Mammary microvascular endothelial cell (primary cell): ENCODE data around the gene SNTA1. TPM values are rescaled to one million over a fixed set of nuclear protein-coding genes. Genes with fewer than 3 reads are reported as not detected.

ENCODE experiments used
- total RNA-seq: library from RNA; depleted of rRNA; stranded (reverse); fragments of >200 nt; gene quantifications from 2 replicates; pipeline ENCODE4 v1.2.3, GENCODE V29; 2015

SNTA1 gene
- 7.6 and 8.5 TPM in 2 replicates for total RNA-seq

GRCh38 chr20:33443512-33444239 lies at the start of gene SNTA1:
Gene SNTA1, minus strand, starts transcription at chr20:33443763. Its CDS starts 143 bp downstream, at chr20:33443620.

GRCh38 chr20:33490023-33490933 lies 46.7 kb upstream of the SNTA1 start, which contains the start of gene CBFA2T2:
Gene CBFA2T2, plus strand, starts transcription at chr20:33490096. Its CDS starts 172 bp downstream, at chr20:33490268.

GRCh38 chr20:33401184-33401920 lies 42.2 kb downstream of the SNTA1 start, which contains the start of gene CDK5RAP1:
Gene CDK5RAP1, minus strand, starts transcription at chr20:33401519. Its CDS starts 4,455 bp downstream, at chr20:33397064.

Other genes starting within 250 kb of the SNTA1 start
- gene BPIFA3, start 226.4 kb downstream of the SNTA1 start, total RNA-seq: not detected in 2 replicates
- not detected in 2 replicates for gene BPIFA1, start 207.8 kb downstream of the SNTA1 start, total RNA-seq
- not detected in 2 replicates for gene BPIFB1, start 160.5 kb downstream of the SNTA1 start, total RNA-seq
- gene CDK5RAP1, start 42.2 kb downstream of the SNTA1 start, total RNA-seq: 19.3 and 20.7 TPM in 2 replicates
- gene CBFA2T2, start 46.3 kb upstream of the SNTA1 start, total RNA-seq: 4.4 and 4.5 TPM in 2 replicates
- gene C20orf144, start 218.6 kb upstream of the SNTA1 start, total RNA-seq: 0.05 TPM in 1 of 2 replicates, not detected in the other
- 1.6 and 1.8 TPM in 2 replicates for gene ACTL10, start 223.2 kb upstream of the SNTA1 start, total RNA-seq
- 1.7 and 3.5 TPM in 2 replicates for gene NECAB3, start 230.7 kb upstream of the SNTA1 start, total RNA-seq
- gene E2F1, start 242.6 kb upstream of the SNTA1 start, total RNA-seq: 11.2 and 11.7 TPM in 2 replicates